PC-9 (cell line): ENCODE data around the gene CCDC78.

Source experiments
- EZH2 ChIP-seq: fragments of 200-600 bp; sonication (generic); IDR thresholded peaks from 2 replicates; pipeline ENCODE4 v1.8.0; 2017; ENCODE audit warnings: antibody characterized with exemption, low read depth
- TF ChIP-seq, protein P1 (sequence below): fragments of 200-600 bp; sonication (generic); conservative IDR thresholded peaks from 2 replicates; pipeline ENCODE4 v1.6.1; 2017; ENCODE audit warnings: mixed run types, antibody characterized with exemption, mild to moderate bottlenecking, moderate library complexity

DNA sequence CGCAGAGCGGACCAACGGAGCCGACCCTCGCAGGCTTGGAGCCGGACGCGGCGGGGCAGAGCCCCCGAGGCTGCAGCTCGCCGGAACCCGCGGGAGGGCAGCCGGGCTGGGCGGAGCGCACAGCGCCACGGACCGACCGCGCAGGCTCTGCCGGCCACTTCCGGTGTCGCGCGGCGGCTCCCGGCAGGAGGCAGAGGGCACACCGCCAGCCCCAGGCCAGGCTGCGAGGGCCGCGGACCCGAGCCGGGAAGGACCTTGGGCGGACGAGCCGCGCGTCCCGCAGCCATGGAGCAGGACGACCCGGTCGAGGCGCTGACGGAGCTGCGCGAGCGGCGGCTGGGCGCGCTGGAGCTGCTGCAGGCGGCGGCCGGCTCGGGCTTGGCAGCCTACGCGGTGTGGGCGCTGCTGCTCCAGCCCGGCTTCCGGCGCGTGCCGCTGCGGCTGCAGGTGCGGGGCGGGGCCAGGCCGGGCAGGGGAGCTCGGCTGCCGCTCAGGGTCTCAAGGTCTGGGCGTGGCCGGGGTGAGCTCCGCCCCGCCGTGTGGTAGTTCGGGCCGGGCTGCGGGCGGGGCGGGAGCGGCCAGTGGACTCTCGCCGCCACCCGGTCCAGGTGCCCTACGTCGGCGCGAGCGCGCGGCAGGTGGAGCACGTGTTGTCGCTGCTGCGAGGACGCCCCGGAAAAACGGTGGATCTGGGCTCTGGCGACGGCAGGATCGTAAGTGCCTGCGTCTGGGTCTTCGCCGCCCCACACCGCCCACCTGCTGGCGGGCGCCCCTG, 5.1 kb downstream of the CCDC78 start, which contains the start of gene ANTKMT:
- TF ChIP-seq EZH2 = no peak
- TF ChIP-seq, protein P1, sequence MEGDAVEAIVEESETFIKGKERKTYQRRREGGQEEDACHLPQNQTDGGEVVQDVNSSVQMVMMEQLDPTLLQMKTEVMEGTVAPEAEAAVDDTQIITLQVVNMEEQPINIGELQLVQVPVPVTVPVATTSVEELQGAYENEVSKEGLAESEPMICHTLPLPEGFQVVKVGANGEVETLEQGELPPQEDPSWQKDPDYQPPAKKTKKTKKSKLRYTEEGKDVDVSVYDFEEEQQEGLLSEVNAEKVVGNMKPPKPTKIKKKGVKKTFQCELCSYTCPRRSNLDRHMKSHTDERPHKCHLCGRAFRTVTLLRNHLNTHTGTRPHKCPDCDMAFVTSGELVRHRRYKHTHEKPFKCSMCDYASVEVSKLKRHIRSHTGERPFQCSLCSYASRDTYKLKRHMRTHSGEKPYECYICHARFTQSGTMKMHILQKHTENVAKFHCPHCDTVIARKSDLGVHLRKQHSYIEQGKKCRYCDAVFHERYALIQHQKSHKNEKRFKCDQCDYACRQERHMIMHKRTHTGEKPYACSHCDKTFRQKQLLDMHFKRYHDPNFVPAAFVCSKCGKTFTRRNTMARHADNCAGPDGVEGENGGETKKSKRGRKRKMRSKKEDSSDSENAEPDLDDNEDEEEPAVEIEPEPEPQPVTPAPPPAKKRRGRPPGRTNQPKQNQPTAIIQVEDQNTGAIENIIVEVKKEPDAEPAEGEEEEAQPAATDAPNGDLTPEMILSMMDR = no peak; the same call in 1 of the 2 replicates
